ENCODE data around the gene PKDCC. TPM values are rescaled to one million over a fixed set of nuclear protein-coding genes. Genes with fewer than 3 reads are reported as not detected.

Gene PKDCC
- total RNA-seq, 2 donors from 2014 or later, result 11.1 to 61.4 TPM

DNA sequence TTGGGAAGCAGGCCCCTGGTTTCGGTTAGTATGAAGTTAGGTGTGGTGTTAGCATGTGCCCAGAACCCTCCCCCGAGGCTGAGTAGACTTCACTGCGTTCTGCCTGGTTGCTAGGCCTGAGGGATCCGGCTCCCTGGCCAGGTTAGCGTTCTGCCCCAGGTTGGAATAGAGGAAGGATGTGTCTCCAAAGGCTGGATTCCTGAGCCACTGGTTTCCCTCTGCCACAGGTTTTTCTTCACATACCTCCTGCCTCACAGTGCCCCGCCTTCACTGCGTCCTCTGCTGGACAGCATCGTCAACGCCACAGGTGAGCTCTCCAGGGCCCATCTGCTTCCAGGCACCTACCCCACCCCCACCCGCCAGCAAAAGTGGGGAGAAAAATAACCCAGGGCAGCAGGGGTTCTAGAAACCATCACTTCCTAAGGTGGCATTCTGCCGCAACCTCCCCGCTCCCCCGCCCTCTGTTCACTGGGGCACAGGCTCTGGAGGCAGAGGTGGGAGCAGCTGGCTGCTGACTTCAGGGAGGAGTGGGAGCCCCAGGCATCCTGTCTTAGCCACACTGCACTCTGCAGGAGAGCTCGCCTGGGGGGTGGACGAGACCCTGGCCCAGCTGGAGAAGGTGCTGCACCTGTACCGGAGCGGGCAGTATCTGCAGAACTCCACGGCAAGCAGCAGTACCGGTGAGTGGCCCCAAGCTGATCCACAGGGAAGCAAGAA, 7.1 kb downstream of the PKDCC start:
- no peaks in the 10 kb centered on the region for H3K36me3 ChIP-seq
- H3K4me3 ChIP-seq, result no peak overlapping the region
- H3K9me3 ChIP-seq, result no peaks in the 10 kb centered on the region
- 86% methylated on average over 19 of the region's 19 CpGs for WGBS
- H3K27me3 ChIP-seq (replicated peaks; ENCODE audit: insufficient read depth), result no peaks in the 10 kb centered on the region
- peaks cover 9% of the 10 kb centered on the region for H3K4me1 ChIP-seq (replicated peaks)
- peak overlapping the region; percentile 60 to 69 for H3K27ac ChIP-seq
- no peak for DNase-seq (ENCODE audit: low spot score)
- intact Hi-C loops (cut with DNase I), result no loop called here
- TF ChIP-seq POLR2A (IDR thresholded peaks at IDR 0.05), result no peak
- TF ChIP-seq, protein P1, sequence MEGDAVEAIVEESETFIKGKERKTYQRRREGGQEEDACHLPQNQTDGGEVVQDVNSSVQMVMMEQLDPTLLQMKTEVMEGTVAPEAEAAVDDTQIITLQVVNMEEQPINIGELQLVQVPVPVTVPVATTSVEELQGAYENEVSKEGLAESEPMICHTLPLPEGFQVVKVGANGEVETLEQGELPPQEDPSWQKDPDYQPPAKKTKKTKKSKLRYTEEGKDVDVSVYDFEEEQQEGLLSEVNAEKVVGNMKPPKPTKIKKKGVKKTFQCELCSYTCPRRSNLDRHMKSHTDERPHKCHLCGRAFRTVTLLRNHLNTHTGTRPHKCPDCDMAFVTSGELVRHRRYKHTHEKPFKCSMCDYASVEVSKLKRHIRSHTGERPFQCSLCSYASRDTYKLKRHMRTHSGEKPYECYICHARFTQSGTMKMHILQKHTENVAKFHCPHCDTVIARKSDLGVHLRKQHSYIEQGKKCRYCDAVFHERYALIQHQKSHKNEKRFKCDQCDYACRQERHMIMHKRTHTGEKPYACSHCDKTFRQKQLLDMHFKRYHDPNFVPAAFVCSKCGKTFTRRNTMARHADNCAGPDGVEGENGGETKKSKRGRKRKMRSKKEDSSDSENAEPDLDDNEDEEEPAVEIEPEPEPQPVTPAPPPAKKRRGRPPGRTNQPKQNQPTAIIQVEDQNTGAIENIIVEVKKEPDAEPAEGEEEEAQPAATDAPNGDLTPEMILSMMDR (IDR thresholded peaks at IDR 0.05), result no peak
- no peak for TF ChIP-seq POLR2AphosphoS5 (IDR thresholded peaks at IDR 0.05)

DNA sequence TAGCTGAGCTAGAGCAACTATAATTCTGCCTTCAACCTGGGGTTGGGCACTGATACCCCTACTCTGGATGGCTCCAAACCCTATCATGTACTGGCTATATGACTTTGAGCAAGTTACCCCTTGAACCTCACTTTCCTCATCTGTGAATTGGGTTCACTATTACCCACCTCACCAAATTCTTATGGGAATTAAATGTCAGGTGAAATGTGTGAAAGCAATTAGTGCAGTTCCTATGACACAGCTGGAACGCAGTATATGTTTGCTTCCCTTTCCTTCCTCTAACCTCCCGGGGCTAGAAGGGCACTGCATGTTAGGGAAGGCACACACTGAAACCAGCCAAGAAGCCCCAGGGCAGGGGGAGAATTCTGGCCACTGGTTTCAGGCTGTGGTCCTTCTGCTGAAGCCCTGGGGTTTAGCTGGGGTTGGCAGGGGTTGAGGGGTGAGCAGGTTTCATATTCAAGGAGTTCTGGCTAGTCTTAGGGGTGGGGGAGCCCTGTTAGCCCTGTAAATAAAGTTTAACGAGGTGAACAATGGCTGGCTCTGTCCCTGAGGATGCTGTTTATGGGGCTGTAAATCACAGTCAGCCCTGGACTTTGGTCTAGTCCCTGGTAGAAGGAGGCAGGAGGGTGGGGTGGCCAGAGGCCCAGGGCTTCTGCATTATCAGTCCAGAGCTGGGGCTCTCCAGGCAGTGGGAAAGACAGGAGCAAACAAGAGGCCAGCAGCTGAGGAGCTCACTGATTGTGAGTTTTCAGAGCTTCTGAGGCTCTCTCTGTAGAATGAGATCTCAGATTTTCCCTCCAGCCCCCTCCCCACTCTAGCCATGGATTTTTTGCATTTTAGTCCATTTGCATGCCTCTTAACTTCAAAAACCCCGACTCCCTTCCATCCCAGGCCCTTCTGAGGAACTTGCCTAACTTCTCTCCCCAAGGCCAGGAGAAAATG, 8.0 kb downstream of the PKDCC start:
- DNase-seq (ENCODE audit: low spot score), result peak; percentile 75
- 28% methylated on average over 4 of the region's 4 CpGs for WGBS
- no peaks in the 10 kb centered on the region for H3K9me3 ChIP-seq
- intact Hi-C loops (cut with DNase I), result no loop called here
- H3K27me3 ChIP-seq (replicated peaks; ENCODE audit: insufficient read depth), result no peaks in the 10 kb centered on the region
- H3K36me3 ChIP-seq, result no peaks in the 10 kb centered on the region
- peaks cover 9% of the 10 kb centered on the region for H3K4me1 ChIP-seq (replicated peaks)
- H3K27ac ChIP-seq, result peak overlapping the region; percentile 60 to 69
- no peak overlapping the region for H3K4me3 ChIP-seq
- TF ChIP-seq POLR2AphosphoS5 (IDR thresholded peaks at IDR 0.05), result peak; percentile 81
- TF ChIP-seq, protein P1 (IDR thresholded peaks at IDR 0.05), result no peak

DNA sequence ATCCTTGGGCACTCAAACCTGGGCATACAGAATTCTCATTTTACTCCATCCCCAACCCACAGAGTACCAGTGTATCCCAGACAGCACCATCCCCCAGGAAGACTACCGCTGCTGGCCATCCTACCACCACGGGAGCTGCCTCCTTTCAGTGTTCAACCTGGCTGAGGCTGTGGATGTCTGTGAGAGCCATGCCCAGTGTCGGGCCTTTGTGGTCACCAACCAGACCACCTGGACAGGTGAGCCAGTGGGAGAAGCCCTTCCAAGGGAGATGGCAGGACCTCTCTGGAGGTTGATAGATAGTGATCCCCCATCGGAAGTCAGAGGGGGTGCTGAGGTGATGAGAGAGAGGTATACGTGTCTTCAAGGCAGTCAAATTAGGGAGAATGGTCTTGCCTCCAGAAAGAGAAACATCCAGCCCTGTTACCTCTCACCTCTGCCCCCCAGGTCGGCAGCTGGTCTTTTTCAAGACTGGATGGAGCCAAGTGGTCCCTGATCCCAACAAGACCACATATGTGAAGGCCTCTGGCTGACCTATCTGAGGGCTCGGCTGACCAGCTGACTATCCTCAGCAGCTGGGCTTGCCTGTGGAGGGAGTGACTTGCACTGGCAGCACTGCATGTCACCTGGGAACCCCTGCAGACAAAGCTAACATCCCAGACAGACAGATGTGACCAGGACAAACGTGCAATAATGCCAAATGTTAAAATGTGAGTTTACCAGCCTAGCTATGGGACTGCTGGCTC, 9.5 kb downstream of the PKDCC start:
- Histone ChIP-seq H3K4me1 (replicated peaks) (peaks cover 9% of the 10 kb centered on the region), H3K27ac (no peak overlapping the region)
- intact Hi-C loops (cut with DNase I), result no loop called here

DNA sequence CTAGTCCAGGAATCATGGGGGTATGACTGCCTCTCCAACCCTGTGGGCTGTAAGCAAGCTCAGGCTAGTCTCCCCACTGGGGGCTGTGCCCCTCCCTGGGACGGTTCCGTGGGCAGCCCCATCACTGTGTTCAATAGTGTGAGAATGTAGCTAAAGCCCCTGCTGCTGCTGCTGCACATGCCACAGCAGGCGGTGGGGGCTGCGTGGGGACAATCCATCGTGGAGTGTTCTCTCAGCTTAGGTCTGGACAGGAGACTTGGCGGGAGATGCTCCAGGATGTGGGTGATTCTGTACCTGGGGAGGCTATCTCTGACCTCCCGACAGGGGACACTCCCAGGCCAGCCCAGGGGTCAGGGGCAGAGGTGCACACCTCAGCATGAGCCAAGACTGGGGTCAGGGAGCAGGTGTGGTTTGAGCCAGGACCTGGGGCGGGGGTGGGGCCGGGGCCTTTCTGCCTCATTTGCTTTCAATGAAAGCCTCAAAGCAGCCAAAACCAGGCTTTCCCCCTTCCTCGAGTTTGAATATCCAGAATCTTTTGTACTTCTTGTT, 10.2 kb downstream of the PKDCC start:
- Histone ChIP-seq H3K27ac (no peak overlapping the region), H3K27me3 (replicated peaks; ENCODE audit: insufficient read depth) (no peaks in the 10 kb centered on the region), H3K36me3 (no peaks in the 10 kb centered on the region), H3K4me3 (no peak overlapping the region), H3K9me3 (no peaks in the 10 kb centered on the region), H3K4me1 (replicated peaks) (peaks cover 9% of the 10 kb centered on the region)
- intact Hi-C loops (cut with DNase I), result no loop called here
- TF ChIP-seq POLR2A (IDR thresholded peaks at IDR 0.05), result no peak
- TF ChIP-seq, protein P1 (IDR thresholded peaks at IDR 0.05), result no peak
- 81% methylated on average over 10 of the region's 10 CpGs for WGBS
- no peak for DNase-seq (ENCODE audit: low spot score)

More for the DNA sequence above, 9.5 kb downstream of the PKDCC start:
- WGBS, result 89% methylated on average over 7 of the region's 8 CpGs
- TF ChIP-seq, protein P1 (IDR thresholded peaks at IDR 0.05), result no peak
- TF ChIP-seq POLR2A (IDR thresholded peaks at IDR 0.05) (no peak), POLR2AphosphoS5 (IDR thresholded peaks at IDR 0.05) (no peak)
- Histone ChIP-seq H3K36me3 (no peaks in the 10 kb centered on the region), H3K27me3 (replicated peaks; ENCODE audit: insufficient read depth) (no peaks in the 10 kb centered on the region), H3K4me3 (no peak overlapping the region), H3K9me3 (no peaks in the 10 kb centered on the region)
- DNase-seq (ENCODE audit: low spot score), result no peak
